22Rv1 (cell line): ENCODE data around the gene CACNG4.

Experiments
- H3K27ac ChIP-seq: fragments of 450-650 bp; 2 replicates; pipeline ENCODE4 v1.5.1; 2017
- CTCF ChIP-seq: fragments of 450-650 bp; IDR thresholded peaks from 2 replicates; pipeline ENCODE4 v1.5.1; 2017; ENCODE audit warnings: mild to moderate bottlenecking
- ZFX ChIP-seq: fragments of 450-650 bp; IDR thresholded peaks from 2 replicates; pipeline ENCODE4 v1.6.1; 2017; ENCODE audit warnings: antibody characterized with exemption, borderline replicate concordance

CACNG4 gene

GRCh38 chr17:66935717-66936116 lies 28.8 kb upstream of the CACNG4 start:
- TF ChIP-seq CTCF (no peak), ZFX (no peak)
- H3K27ac ChIP-seq, result no peak overlapping the region

GRCh38 chr17:66938656-66939055 lies 25.9 kb upstream of the CACNG4 start:
- no peak overlapping the region for H3K27ac ChIP-seq
- TF ChIP-seq CTCF (no peak), ZFX (no peak)

GRCh38 chr17:66939461-66940114 lies 24.9 kb upstream of the CACNG4 start:
- H3K27ac ChIP-seq, result no peak overlapping the region
- TF ChIP-seq ZFX (no peak), CTCF (no peak)

- TF ChIP-seq CTCF, result no peak
- no peak for TF ChIP-seq ZFX
Measured at GRCh38 chr17:66941249-66941648, 23.3 kb upstream of the CACNG4 start.

GRCh38 chr17:66941773-66942450 lies 22.6 kb upstream of the CACNG4 start:
- no peak for TF ChIP-seq ZFX
- TF ChIP-seq CTCF, result no peak
- H3K27ac ChIP-seq, result no peak overlapping the region

More at GRCh38 chr17:66941249-66941648, 23.3 kb upstream of the CACNG4 start:
- H3K27ac ChIP-seq, result no peak overlapping the region

GRCh38 chr17:66942451-66943264 lies 21.8 kb upstream of the CACNG4 start:
- no peak overlapping the region for H3K27ac ChIP-seq
- TF ChIP-seq ZFX (no peak), CTCF (peak; percentile 28; the same call in 1 of the 2 replicates)
